GM18520 (cell line): Measurements from ENCODE around the gene NOXO1.
"Not testable (repeated sequence)": the region's sequence is repeated elsewhere in the genome, so short reads cannot be mapped to it uniquely, and the experiment has no call there.

Experiments used
- ATAC-seq: cut with Tn5 transposase; IDR thresholded peaks from one replicate; pipeline ENCODE4 v1.9.1; 2021; ENCODE audit not compliant: unreplicated experiment

The NOXO1 gene

GRCh38 chr16:1963806-1964505 lies 17.3 kb downstream of the NOXO1 start:
- no peak for ATAC-seq

DNA sequence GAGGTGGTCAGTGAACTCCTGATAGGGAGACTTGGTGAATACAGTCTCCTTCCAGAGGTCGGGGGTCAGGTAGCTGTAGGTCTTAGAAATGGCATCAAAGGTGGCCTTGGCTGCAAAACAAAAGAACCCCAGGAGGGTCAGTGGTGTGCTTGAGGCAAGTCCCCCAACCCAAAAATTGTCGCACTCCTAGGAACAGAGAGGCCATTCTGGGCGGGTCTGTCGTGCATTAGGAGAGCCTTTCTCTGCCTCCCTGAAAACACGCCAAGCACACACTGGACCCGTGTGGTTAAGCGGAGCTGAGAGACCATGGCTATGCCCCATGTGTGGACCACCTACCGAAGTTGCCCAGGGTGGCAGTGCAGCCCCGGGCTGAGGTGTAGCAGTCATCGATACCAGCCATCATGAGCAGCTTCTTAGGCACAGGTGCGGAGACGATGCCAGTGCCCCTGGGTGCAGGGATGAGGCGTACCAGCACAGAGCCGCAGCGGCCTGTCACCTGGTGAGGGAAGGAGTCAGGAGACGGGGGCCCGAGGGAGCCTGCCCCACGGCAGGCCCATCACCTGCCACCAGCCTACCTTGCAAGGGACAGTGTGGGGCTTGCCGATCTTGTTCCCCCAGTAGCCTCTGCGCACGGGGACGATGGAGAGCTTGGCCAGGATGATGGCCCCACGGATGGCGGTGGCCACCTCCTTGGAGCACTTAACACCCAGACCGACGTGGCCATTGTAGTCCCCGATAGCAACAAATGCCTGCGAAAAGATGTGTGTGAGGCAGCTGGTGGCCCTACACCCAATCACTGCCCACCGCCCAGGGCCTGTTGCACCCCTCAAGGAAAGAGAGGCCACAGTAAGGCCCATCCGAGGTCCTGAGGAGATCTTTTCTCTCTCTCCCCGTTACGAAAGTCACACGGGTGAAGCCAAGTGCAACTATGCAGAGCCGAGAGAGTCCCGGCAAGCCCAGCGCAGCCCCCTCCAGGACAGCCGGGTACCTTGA lies 18.8 kb downstream of the NOXO1 start:
- not testable (repeated sequence) for ATAC-seq

DNA sequence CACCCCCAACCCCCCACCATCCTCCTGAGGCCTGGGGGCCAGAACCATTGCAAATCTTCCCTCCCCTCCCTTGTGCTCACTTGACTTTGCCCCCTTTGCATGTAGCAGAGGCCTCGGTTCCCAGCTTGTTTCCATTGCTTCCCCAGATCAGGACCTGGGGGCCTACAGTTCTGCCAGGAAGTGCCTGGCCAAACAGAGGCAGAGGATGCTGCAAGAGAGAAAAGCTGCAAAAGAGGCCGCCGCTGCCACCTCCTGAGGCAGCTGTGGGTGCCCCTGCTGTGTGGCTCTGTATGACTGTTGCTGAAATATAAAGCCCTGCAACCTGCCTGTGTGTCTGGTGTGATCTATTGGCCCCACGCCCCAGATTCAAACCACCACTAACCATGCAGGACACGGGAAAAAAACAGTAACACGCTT lies 19.6 kb downstream of the NOXO1 start:
- ATAC-seq = no peak

- ATAC-seq = no peak
Observed at GRCh38 chr16:1960665-1961630, 20.3 kb downstream of the NOXO1 start.

GRCh38 chr16:1959269-1960039 lies 21.8 kb downstream of the NOXO1 start, which contains the start of gene NDUFB10:
NDUFB10 (plus strand) TSS chr16:1959538; CDS start chr16:1959625, 87 bp downstream.
- ATAC-seq = peak; percentile 79

GRCh38 chr16:1958715-1959268 lies 22.5 kb downstream of the NOXO1 start:
- no peak for ATAC-seq

DNA sequence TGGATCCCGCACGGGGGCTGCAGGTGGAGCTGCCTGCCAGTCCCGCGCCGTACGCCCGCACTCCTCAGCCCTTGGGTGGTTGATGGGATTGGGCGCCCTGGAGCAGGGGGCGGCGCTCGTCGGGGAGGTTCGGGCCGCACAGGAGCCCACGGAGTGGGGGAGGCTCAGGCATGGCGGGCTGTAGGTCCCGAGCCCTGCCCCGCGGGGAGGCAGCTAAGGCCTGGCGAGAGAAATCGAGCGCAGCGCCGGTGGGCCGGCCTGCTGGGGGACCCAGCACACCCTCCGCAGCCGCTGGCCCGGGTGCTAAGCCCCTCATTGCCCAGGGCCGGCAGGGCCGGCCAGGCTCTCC lies 23.2 kb downstream of the NOXO1 start:
- ATAC-seq = not testable (repeated sequence)

GRCh38 chr16:1957434-1958142 lies 23.7 kb downstream of the NOXO1 start:
- ATAC-seq = not testable (repeated sequence)

DNA sequence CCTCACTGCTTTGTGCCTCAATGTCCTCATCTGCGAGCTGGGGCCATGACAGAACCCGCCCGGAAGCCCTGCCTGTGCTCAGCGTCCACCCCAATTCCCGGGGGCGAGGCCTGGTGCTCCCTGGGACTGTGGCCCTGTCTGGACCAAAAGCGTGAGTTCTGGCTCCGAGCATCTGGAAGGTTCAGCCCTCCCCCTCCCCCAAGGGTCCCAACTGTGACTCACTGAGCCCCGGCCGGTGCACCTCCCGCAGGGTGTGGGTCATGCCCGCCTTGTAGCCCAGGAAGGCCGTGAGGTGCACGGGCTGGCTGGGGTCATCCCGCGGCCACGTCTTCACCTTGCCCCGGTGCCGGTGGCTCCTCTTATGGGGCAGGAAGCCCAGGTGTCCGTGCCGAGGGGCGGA lies 27.5 kb downstream of the NOXO1 start:
- no peak for ATAC-seq

GRCh38 chr16:1950559-1950958 lies 30.7 kb downstream of the NOXO1 start:
- no peak for ATAC-seq

DNA sequence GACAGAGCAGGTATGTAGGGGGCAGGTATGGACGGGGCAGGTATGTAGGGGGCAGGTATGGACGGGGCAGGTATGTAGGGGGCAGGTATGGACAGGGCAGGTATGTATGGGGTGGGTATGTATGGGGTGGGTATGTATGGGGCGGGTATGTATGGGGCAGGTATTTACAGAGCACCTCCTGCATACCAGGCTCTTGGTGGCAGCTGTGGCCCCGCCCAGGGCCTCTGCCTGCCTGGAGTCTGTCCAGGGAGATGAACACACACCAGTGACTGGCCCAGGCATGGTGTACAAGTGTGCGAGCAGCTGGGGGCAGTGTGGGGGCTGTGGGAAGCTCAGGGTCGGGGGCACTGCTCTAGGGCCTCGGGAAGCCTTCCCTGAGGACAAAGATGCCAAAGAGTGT lies 31.2 kb downstream of the NOXO1 start:
- no peak for ATAC-seq

GRCh38 chr16:1949507-1949906 lies 31.8 kb downstream of the NOXO1 start:
- no peak for ATAC-seq

DNA sequence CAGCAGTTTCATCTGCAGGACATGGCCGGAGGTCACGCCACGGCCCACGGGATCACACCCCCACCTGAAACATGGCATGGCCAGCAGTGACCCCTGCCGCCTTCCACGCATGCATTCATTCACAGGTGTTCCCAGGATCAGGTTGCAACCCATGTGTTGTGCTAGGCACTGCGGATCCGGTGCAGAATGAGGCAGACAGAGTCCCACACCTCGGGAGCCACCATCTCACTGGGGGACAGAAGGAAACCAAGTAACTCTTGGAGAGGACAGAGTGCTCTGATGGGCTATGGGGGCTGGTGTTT lies 33.9 kb downstream of the NOXO1 start:
- no peak for ATAC-seq

GRCh38 chr16:1946495-1947368 lies 34.5 kb downstream of the NOXO1 start:
- no peak for ATAC-seq

DNA sequence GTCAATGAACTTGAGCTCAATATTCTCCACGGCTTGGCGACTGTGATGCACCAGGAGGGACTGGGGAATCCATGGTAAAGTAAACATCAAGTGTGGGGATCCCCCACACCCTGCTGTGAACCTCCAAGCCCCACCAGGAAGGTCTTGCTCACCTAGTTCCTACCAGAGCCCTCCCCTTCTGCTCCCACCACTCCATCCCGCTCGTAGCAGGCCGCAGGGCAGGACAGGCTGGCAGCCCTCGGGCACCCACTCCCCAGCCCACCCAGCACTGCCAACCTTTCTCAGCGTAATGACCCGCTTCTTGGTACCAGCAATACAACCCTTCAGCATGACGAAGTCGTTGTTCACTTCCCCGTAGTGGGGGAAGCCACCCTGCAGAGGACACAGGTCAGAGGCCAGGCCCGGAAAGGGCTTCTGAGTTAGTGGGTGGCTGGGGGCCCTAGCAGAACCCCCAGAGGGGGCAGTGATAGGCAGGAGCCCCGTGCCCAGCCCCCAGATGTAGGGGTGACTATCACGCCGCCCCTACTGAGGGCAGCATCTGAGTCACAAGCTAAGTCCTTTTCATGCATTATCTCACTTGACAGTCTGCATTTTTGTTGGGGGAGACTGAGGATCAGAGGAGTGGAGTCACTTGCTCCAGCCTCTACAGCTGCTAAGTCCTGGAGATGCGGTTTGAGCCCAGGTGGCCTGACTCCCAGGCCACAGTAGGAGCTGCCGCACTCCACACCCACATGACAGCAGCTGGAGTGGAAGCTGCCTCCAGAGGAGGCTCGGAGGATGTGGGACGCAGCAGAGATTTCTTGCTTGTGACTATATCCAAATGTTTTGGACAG lies 35.5 kb downstream of the NOXO1 start:
- ATAC-seq = no peak

DNA sequence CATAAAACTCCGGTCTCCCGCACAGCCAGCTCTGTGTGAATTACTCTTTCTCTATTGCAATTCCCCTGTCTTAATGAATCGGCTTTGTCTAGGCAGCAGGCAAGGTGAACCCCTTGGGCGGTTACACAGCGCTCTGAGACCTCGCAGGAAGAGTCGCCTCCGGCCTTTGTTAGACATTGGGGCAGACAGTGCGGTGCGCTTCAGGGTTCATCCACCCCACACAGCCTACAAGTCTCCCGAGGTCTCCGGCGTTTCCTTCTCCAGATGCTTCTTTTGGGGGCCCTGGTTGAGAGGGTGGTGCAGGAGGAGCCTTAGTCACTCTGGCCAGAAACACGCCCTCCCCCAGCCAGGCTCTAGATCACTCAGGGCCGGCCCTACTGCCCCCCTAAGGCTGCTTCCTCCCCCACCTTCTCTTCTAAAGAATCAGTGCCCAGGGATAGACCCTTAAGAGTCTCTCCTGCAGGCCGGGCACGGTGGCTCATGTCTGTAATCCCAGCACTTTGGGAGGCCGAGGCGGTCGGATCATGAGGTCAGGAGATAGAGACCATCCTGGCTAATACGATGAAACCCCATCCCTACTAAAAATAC lies 36.6 kb downstream of the NOXO1 start:
- ATAC-seq = no peak
